Omental fat pad (tissue), 4 donors: ENCODE data around the gene SP140. TPM values are rescaled to one million over a fixed set of nuclear protein-coding genes. Genes with fewer than 3 reads are reported as not detected.

Experiments used
- ATAC-seq: fragments of 150-250 bp; one replicate; pipeline ENCODE4 v1.9.1; 2016; ENCODE audit warnings: mild to moderate bottlenecking, moderate library complexity; ENCODE audit not compliant: low FRiP score
- DNase-seq: peaks from one replicate; pipeline ENCODE4 v3.0.0-alpha.2; 2019; ENCODE audit warnings: low spot score
- total RNA-seq, 4 donors: library from RNA; depleted of rRNA; stranded (reverse); fragments of >200 nt; gene quantifications; one replicate each; pipeline ENCODE4 v1.1.0, GENCODE V29; 2016
- TF ChIP-seq, protein P1 (sequence below), 3 donors: fragments of 450-650 bp; IDR thresholded peaks; one replicate each; pipeline ENCODE4 v1.5.1; 2016 to 2017; ENCODE audit warnings: antibody characterized with exemption in 3 of 3, mild to moderate bottlenecking in 3 of 3, moderate library complexity in 2 of 3

The SP140 gene
- 1 to 10 TPM; 2.1 to 9.7 (median 5.4) TPM for total RNA-seq

DNA sequence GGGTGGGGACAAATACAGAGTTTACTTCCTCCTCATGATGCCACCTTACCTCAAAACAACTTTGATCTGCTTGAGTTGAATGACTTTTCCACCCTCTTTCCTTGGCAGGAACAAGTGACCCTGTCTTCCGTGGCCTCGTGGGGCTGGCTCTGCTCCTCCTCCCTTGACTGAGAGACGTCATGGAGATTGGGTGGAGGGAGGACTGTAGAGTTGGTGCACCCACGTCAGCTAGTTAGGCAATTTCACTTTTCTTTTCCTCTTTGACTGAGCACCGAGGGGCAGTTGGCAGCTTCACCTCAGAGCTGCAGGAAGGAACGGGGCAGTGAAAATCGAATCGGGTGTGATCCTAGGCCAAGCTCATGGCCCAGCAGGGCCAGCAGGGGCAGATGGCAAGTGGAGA lies at the start of gene SP140:
Gene SP140 (plus strand): TSS at position 251 of the 400 bp plus-strand sequence. CDS start 109 bp downstream, at position 360.
- ATAC-seq (no peak), DNase-seq (no peak)
- TF ChIP-seq, protein P1, sequence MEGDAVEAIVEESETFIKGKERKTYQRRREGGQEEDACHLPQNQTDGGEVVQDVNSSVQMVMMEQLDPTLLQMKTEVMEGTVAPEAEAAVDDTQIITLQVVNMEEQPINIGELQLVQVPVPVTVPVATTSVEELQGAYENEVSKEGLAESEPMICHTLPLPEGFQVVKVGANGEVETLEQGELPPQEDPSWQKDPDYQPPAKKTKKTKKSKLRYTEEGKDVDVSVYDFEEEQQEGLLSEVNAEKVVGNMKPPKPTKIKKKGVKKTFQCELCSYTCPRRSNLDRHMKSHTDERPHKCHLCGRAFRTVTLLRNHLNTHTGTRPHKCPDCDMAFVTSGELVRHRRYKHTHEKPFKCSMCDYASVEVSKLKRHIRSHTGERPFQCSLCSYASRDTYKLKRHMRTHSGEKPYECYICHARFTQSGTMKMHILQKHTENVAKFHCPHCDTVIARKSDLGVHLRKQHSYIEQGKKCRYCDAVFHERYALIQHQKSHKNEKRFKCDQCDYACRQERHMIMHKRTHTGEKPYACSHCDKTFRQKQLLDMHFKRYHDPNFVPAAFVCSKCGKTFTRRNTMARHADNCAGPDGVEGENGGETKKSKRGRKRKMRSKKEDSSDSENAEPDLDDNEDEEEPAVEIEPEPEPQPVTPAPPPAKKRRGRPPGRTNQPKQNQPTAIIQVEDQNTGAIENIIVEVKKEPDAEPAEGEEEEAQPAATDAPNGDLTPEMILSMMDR (IDR thresholded peaks at IDR 0.05) = no peak

DNA sequence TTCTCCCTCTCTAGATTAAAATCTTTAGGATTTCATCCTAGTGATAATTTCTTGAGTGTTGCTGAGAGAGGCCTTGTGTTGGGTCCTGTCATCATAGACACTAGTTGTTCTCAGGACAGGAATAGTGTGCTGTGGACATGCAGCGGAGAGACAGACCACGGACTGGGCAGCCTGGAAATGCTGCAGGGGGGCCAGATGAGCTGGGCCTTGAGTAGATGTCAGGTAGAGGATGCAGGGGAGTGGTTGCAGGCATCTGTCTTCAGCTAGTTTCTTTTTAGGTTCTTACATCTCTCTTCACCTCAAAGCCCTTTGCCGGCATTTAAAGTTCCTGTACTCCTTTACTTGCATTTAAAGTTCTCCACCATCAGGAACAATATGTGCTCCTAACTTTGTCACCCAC lies 48.5 kb upstream of the SP140 start:
- TF ChIP-seq, protein P1 (IDR thresholded peaks at IDR 0.05) = no peak
- ATAC-seq = no peak
- DNase-seq = no peak

DNA sequence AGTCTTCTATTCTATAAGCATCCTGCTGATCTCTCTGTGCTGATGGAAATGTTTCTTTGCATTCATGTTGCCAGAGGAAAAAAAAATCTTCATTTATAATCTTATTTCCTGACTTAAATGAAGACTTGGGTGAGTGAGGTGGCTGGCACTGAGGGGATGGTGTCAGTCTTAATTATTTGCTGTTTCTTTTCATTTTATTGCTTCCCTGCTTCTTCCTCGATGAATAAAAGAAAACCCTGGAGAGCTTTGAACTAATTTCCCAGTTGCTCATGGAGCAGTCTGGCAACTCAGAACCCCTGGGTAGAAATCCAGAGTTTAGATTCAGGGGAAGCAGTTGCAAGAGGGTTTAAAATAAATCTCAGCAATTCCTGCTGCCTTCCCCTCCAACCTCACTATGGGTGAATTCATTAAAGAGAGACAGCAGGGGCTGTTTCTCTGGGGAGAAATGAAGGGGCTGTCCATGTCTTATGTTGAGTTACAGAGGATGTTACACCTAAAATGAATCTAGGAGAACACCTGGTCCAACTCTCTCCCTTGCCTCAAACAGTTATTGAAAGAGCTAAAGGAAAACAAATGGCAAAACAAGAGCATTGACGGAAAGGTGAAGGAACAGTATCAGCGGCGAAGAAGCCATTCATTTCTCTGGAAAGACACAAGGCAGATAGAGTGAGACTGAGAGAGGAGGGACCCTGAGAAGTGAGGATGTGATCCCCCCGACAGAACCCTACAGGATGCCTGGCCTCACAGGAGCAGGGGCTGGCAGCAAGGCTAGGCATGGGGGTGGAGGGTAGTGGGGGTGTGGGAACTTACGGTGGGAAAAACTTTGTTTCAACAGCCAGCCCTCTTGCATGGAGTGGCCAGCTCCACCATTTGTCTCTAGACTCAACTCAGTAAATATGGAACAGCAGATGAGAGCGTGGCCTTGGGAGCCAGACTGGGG lies 46.7 kb upstream of the SP140 start:
- no peak for DNase-seq

DNA sequence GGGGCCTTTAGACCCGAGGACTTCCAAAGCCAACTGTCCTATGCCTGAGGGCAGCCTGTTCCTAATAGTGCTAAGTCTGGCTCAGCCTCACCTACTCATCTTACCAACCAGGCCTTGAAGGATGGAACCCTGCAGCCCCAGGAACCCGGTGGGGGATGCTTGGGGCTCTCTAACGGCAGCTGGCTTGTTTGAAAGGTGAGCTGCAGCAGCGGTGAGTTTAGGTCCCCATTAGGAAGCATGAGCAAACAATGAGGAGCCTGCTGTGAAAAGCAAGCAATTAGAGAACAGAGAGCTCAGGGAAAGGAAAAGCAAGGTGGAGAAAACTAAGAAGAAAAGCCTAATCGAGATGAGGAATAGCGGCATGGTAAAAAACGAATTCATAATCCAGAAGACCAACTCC lies 45.6 kb upstream of the SP140 start:
- no peak for DNase-seq
- ATAC-seq = no peak
- TF ChIP-seq, protein P1 (IDR thresholded peaks at IDR 0.05) = no peak

More for the DNA sequence above, 46.7 kb upstream of the SP140 start:
- TF ChIP-seq, protein P1 (IDR thresholded peaks at IDR 0.05) = no peak
- ATAC-seq = no peak

DNA sequence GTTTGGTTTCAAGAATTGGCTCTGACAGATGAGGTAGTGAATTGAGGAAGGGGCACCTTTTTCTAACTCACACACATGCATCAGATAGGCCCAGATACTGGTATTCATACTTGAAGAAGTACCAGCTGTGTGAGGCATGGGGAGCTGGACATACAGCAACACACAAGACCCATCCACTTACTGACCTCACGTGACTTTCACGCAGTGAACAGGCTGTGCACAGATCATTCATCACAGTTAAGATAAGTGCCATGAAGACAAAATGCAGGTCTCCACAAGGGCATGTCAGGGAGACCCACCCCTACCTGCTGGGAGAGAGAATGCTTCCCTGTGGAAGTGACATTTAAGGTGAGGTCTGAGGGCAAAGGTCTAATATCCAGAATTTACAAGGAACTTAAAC lies 44.3 kb upstream of the SP140 start:
- TF ChIP-seq, protein P1 (IDR thresholded peaks at IDR 0.05) = no peak
- ATAC-seq (no peak), DNase-seq (no peak)

DNA sequence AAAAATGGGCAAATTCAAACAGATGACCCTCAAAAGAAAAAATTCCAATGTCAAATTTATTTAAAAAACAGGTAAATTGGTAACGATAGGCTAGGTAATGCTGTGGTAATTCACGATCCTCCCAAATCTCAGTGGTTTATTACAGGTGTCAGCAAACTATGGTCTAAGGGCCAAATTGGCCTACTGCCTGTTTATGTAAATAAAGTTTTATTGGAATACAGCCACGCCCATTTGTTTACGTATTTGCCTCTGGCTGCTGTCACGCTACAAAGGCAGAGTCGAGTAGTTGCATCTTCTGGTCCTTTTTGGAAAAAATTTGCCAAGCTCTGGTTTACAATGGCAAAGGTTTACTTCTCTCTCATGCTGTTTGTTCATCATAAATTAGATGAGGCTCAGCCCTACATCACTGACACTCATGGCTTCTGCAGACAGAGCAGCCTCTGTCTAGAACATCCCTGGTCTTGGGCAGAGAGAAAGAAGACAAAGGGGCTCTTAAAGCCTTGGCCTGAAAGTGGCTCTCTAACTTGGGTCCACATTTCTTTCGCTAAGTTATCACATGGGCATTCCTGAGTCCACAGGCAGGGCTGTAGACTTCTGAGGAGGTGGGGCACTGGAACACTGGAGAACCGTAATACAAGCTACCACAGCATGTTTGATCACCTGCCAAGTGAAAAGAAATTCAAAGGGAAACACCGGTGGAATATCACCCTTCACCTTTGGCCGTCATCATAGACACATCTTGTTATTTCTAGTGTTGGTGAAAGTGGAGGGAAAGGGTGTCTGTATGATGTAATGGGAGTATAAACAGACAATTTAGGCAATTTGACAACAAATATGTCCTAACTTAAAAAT lies 40.6 kb upstream of the SP140 start:
- DNase-seq (no peak), ATAC-seq (no peak)
- TF ChIP-seq, protein P1 (IDR thresholded peaks at IDR 0.05) = no peak
